Measurements from ENCODE around the gene CNGA1.

The CNGA1 gene

GRCh38 chr4:47915378-47915777, 101.1 kb downstream of the CNGA1 start:
- FAIRE-seq (no peak), DNase-seq (ENCODE audit: insufficient read length, low spot score) (no peak)
- TF ChIP-seq POLR2A (IDR thresholded peaks at IDR 0.05; ENCODE audit: low read depth, low read length), result no peak

- DNase-seq (ENCODE audit: insufficient read length, low spot score), result no peak
- no peak for FAIRE-seq
Measured at GRCh38 chr4:47914926-47915237, 101.6 kb downstream of the CNGA1 start.

GRCh38 chr4:47914220-47914925, 102.1 kb downstream of the CNGA1 start, which contains the start of gene NFXL1:
TSS of gene NFXL1 (minus strand) at chr4:47914583. CDS start at chr4:47914203, 380 bp downstream.
- DNase-seq (ENCODE audit: insufficient read length, low spot score), result peak; percentile 72
- peak; percentile 92 for TF ChIP-seq POLR2A (IDR thresholded peaks at IDR 0.05; ENCODE audit: low read depth, low read length)
- peak; percentile 73 for FAIRE-seq

More at GRCh38 chr4:47914926-47915237, 101.6 kb downstream of the CNGA1 start:
- TF ChIP-seq POLR2A (IDR thresholded peaks at IDR 0.05; ENCODE audit: low read depth, low read length), result no peak

- DNase-seq (ENCODE audit: insufficient read length, low spot score) (no peak), FAIRE-seq (no peak)
- TF ChIP-seq POLR2A (IDR thresholded peaks at IDR 0.05; ENCODE audit: low read depth, low read length), result peak; percentile 25; the same call in 1 of the 2 replicates
Measured at GRCh38 chr4:47913861-47914219, 102.6 kb downstream of the CNGA1 start.

DNA sequence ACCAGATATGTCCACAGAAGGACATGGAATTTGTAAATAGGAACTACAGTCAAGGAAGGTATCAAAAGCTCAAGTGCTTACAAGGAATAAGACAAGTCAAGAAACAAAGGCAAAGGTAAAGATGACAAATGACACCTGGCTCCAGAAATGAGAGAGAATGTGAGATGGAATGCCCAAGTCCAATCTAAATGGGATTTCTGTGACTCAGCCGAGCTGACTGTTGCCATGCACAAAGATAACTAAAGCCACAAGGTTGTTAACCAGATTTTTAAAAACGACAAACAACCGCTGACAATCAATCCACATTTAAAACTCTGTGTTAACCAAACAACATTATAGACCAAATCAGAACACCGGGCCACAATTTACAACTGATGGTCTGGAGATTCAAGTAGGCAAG, 103.2 kb downstream of the CNGA1 start:
- no peak for TF ChIP-seq POLR2A (IDR thresholded peaks at IDR 0.05; ENCODE audit: low read depth, low read length)
- no peak for FAIRE-seq
- DNase-seq (ENCODE audit: insufficient read length, low spot score), result no peak

DNA sequence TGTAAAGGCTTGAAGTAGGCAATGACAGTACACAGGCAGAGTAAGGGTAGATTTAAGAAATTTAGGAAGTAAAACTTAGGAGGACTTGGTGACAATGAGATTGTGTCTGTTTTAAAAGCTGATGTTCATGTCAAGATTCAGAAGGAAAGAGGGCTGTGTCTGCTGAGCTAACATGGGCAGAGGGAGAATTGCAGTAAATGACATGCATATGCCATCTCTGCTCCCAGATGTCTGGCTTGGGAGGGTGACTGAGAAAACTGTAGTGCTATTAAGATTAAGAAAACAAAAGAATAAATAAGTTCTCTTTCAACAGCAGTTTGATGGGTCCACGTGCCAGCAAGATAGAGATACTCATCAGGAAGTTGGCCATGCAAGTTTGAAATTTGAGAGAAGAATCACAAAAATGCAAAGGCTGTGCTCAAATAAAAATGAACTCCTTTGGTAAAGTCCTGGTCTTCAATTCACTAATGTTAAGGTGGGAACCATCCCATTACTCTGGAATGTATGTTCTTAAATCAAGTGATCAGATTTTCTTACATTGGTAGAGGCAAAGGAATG, 109.3 kb downstream of the CNGA1 start:
- no peak for DNase-seq (ENCODE audit: insufficient read length, low spot score)
- no peak for TF ChIP-seq POLR2A (IDR thresholded peaks at IDR 0.05; ENCODE audit: low read depth, low read length)
- FAIRE-seq, result no peak

- FAIRE-seq, result no peak
- no peak for TF ChIP-seq POLR2A (IDR thresholded peaks at IDR 0.05; ENCODE audit: low read depth, low read length)
- no peak for DNase-seq (ENCODE audit: insufficient read length, low spot score)
Measured at GRCh38 chr4:47899639-47900038, 116.8 kb downstream of the CNGA1 start.

DNA sequence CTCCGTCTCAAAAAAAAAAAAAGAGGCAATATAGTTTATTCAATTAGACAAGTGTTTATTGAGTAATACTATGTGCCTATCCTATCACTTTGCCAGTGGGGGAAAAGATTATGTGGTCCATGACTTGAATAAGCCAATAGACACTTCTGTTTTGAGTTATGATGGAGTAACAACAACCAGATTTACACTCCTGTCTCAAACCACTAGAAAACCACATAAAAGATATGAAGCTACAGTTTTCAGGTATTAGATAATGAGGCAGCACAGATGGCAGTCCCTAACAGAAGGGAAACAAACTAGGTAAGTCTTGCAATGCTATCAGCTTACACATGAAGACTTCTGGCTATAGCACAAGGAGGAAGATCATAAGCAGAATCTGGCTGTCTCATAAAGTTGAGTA, 124.6 kb downstream of the CNGA1 start:
- TF ChIP-seq POLR2A (IDR thresholded peaks at IDR 0.05; ENCODE audit: low read depth, low read length), result no peak
- FAIRE-seq (no peak), DNase-seq (ENCODE audit: insufficient read length, low spot score) (no peak)
